GM18517 (cell line): Measurements from ENCODE around the gene SH3BP5L.

ENCODE experiments used
- ATAC-seq: cut with Tn5 transposase; IDR thresholded peaks from one replicate; pipeline ENCODE4 v1.9.1; 2021; ENCODE audit warnings: mild to moderate bottlenecking, moderate library complexity; ENCODE audit not compliant: unreplicated experiment

SH3BP5L gene

GRCh38 chr1:248852481-248853405, 27.0 kb upstream of the SH3BP5L start:
- ATAC-seq: no peak

- no peak for ATAC-seq
Measured at GRCh38 chr1:248851390-248851789, 25.7 kb upstream of the SH3BP5L start.

GRCh38 chr1:248850536-248851251, 25.0 kb upstream of the SH3BP5L start:
- no peak for ATAC-seq

- ATAC-seq: no peak
Measured at GRCh38 chr1:248850124-248850523, 24.4 kb upstream of the SH3BP5L start.

- no peak for ATAC-seq
Measured at GRCh38 chr1:248849637-248850036, 23.9 kb upstream of the SH3BP5L start.

GRCh38 chr1:248849152-248849551, 23.4 kb upstream of the SH3BP5L start:
- no peak for ATAC-seq

- ATAC-seq: no peak
Measured at GRCh38 chr1:248848602-248849001, 22.9 kb upstream of the SH3BP5L start.

GRCh38 chr1:248847956-248848561, 22.3 kb upstream of the SH3BP5L start:
- ATAC-seq: no peak

- ATAC-seq: no peak
Measured at GRCh38 chr1:248847181-248847955, 21.7 kb upstream of the SH3BP5L start.

GRCh38 chr1:248844526-248844925, 18.8 kb upstream of the SH3BP5L start:
- ATAC-seq: no peak

GRCh38 chr1:248843687-248844086, 18.0 kb upstream of the SH3BP5L start:
- ATAC-seq: no peak

GRCh38 chr1:248842781-248843331, 17.1 kb upstream of the SH3BP5L start:
- ATAC-seq: no peak

- ATAC-seq: no peak
Measured at GRCh38 chr1:248841702-248842395, 16.1 kb upstream of the SH3BP5L start.

GRCh38 chr1:248840946-248841345, 15.2 kb upstream of the SH3BP5L start:
- ATAC-seq: no peak

- no peak for ATAC-seq
Measured at GRCh38 chr1:248839168-248839555, 13.4 kb upstream of the SH3BP5L start.

GRCh38 chr1:248838357-248839167, 12.8 kb upstream of the SH3BP5L start:
- peak; percentile 71 for ATAC-seq

GRCh38 chr1:248837781-248838356, 12.2 kb upstream of the SH3BP5L start, which contains the start of gene ZNF672:
Gene ZNF672, plus strand, starts transcription at chr1:248838224. Its CDS starts 9,051 bp downstream, at chr1:248847275.
- ATAC-seq: peak; percentile 87

- ATAC-seq: no peak
Measured at GRCh38 chr1:248837045-248837780, 11.5 kb upstream of the SH3BP5L start.
